HAP-1 (cell line): ENCODE data around the gene HTRA3.

Experiments used
- DNase-seq, 2 experiments: peaks; one replicate each; pipeline ENCODE4 v3.0.0-alpha.2; 2016 to 2020; ENCODE audit warnings: low spot score in 2 of 2
- H3K27me3 ChIP-seq: fragments of 250-450 bp; sonication (Bioruptor Pico); 2 replicates; pipeline ENCODE4 v1.5.1; 2020; ENCODE audit warnings: low read depth, mild to moderate bottlenecking, moderate library complexity
- H3K36me3 ChIP-seq: fragments of 250-450 bp; sonication (Bioruptor Pico); replicated peaks from 2 replicates; pipeline ENCODE4 v1.5.1; 2020; ENCODE audit warnings: mild to moderate bottlenecking
- H3K4me1 ChIP-seq: fragments of 250-450 bp; sonication (Bioruptor Pico); 2 replicates; pipeline ENCODE4 v1.5.1; 2020; ENCODE audit warnings: mild to moderate bottlenecking
- H3K4me3 ChIP-seq: fragments of 250-450 bp; sonication (Bioruptor Pico); 2 replicates; pipeline ENCODE4 v1.5.1; 2020; ENCODE audit warnings: mild to moderate bottlenecking, moderate library complexity
- H3K9me3 ChIP-seq: fragments of 250-450 bp; sonication (Bioruptor Pico); 2 replicates; pipeline ENCODE4 v1.5.1; 2020; ENCODE audit warnings: mild to moderate bottlenecking, moderate library complexity
- in situ Hi-C: fragments of 300-500 bp; cut with MboI; formaldehyde crosslinking; loops from 3 replicates; pipeline ENCODE4 v1.14.3; 2020; ENCODE audit warnings: low sequenced_read_pairs, inconsistent platforms, mixed read lengths

HTRA3 gene

DNA sequence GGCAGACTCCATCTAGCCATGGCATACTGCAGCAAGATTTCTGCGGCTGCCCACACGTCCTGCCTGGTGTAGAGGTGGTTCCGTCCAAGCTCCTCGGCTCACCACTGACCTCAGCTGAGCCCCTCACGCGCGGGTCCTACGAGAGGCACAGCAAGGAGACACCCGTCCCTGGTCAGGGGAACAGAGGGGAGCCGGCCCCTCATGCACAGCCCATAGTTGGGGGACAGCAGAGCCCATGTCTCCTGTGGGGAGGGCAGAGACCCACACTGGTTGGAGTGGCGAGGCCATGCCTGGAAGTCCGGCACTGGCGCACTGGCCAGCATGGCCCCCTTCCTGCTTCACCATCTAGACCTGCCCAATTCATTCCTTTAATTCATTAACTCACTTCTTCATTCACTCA is 80.8 kb downstream of the HTRA3 start:
- H3K27me3 ChIP-seq: no peaks in the 10 kb centered on the region
- no peaks in the 10 kb centered on the region for H3K4me1 ChIP-seq
- in situ Hi-C loops: no loop called here

DNA sequence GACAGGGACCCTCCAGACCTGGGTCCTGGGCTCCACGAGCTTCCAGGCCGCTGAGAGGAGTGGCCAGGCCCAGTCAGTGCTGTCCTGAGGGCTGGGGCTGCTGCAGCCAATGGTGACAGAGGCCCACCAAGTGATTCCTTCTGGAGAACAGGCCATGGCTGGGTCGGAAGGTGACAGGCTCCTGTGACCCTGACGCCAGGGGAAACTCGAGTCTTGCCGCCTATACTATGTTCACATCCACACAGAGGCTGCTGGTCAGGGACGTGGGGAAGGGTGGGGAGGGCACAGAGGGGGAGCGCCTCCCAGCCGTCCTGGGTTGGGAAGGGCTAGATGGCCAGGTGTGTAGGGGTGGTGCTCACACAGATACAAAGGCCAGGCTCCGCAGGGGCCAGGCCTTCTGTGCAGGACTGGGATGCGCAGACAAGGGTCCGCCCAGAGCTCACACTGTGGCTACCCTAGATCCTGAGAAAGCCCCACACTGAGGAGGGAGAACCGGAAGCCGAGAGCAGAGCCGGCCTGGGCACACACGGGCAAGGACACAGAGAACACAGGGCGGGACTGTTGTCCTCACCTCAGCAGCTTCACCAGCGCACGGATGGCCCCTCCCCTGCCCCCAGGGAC is 81.4 kb downstream of the HTRA3 start:
- no peaks in the 10 kb centered on the region for H3K4me1 ChIP-seq

More for the DNA sequence above, 80.8 kb downstream of the HTRA3 start:
- no peak for DNase-seq
- H3K9me3 ChIP-seq: no peaks in the 10 kb centered on the region; the same call in none of the 2 replicates
- no peak overlapping the region for H3K4me3 ChIP-seq
- H3K36me3 ChIP-seq: no peaks in the 10 kb centered on the region

DNA sequence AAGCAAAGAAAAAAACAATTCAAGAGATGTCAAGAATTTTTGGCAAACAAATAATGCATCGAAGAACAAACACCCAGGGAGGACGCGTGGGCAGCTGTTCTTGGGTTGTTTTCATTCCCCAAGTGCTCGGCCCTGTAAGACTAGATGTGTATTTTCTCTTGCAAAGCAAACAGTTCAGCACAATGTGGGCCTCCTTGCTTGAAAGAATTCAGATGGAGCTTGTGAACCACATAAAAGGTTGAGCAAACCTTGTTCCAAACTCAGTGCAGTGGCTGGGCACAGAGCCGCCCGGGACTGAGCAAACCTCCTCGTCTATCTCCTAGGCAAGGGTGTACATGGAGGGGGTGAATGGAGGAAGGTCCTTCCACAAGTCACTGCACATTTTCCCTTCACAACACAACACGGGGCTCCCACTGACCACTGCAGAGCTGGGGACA is 82.4 kb downstream of the HTRA3 start:
- Histone ChIP-seq H3K27me3 (no peaks in the 10 kb centered on the region), H3K4me3 (no peak overlapping the region), H3K4me1 (no peaks in the 10 kb centered on the region), H3K36me3 (no peaks in the 10 kb centered on the region), H3K9me3 (no peaks in the 10 kb centered on the region; the same call in none of the 2 replicates)
- DNase-seq: no peak
- in situ Hi-C loops: no loop called here

More for the DNA sequence above, 81.4 kb downstream of the HTRA3 start:
- no peak overlapping the region for H3K4me3 ChIP-seq
- DNase-seq: peak in 1 of 2 experiments; percentile 3
- no peaks in the 10 kb centered on the region; the same call in none of the 2 replicates for H3K9me3 ChIP-seq
- in situ Hi-C loops: no loop called here
- no peaks in the 10 kb centered on the region for H3K36me3 ChIP-seq
- no peaks in the 10 kb centered on the region for H3K27me3 ChIP-seq

DNA sequence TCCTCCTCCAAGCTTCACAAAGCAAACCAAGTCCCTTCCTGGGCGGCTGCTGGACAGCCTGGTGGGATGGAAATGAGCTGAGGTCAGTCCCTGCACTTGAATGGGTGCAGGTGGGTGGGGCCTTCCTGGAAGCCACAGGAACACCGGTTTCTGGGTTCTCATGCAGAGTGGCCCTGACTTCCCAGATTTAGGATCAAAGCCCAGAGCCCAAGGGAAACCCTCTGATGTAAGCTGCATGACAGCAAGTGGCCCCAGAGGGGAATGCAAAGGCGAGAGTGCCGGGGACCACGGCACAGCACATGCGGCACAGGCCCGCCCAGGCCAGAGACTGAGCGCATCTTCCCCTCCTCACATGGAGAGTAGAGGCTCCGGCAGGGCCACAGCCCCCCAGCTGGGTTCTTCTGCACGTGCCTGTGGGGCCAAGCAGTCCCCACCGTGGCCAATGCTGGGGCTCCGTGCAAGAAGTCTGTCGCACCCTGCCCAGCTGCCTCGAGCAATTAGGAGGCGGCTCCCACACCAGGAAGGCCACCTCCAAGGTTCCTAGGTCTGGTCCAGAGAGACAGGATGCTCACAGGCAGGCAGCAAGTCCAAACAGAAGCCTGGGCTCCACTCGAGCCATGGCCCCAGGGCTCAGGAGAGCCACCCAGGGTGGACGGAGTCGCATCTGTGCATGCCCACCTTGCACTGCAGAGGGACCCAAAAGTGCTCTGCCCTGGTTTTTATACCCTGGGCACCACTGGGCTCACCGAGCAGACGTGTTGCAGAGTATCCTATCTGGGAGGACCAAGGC is 83.0 kb downstream of the HTRA3 start:
- no peak for DNase-seq
- Histone ChIP-seq H3K9me3 (no peaks in the 10 kb centered on the region; the same call in none of the 2 replicates), H3K27me3 (no peaks in the 10 kb centered on the region), H3K4me1 (peaks cover 3% of the 10 kb centered on the region), H3K4me3 (no peak overlapping the region), H3K36me3 (no peaks in the 10 kb centered on the region)
- in situ Hi-C loops: no loop called here

DNA sequence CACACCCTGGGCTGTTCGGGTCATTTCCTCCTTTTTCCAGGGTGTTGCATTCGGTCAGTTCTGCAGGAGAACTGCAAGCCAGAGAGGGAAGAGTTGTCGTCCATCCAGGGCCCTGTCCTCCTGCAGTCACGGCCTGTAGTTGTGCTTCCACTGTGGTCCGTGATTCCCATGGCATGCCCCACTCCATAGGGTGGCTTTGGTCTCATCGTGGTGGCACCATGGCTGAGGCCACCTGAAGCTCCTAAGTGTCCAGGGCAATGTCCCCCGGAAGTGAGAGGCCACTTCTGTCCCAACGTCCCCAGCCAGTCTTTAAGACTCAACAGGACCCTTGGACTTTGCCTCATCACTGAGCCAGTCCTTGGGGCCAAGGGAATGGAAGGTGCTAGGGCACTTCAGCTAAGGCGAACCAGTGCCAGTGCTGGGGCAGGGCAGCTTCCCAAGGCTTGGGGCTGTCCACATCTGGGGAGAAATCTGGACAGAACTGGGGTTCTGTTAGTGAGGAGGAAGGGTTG is 83.7 kb downstream of the HTRA3 start:
- Histone ChIP-seq H3K27me3 (no peaks in the 10 kb centered on the region), H3K4me3 (no peak overlapping the region), H3K9me3 (no peaks in the 10 kb centered on the region; the same call in none of the 2 replicates), H3K36me3 (no peaks in the 10 kb centered on the region), H3K4me1 (peaks cover 8% of the 10 kb centered on the region)
- in situ Hi-C loops: no loop called here
- DNase-seq: no peak

DNA sequence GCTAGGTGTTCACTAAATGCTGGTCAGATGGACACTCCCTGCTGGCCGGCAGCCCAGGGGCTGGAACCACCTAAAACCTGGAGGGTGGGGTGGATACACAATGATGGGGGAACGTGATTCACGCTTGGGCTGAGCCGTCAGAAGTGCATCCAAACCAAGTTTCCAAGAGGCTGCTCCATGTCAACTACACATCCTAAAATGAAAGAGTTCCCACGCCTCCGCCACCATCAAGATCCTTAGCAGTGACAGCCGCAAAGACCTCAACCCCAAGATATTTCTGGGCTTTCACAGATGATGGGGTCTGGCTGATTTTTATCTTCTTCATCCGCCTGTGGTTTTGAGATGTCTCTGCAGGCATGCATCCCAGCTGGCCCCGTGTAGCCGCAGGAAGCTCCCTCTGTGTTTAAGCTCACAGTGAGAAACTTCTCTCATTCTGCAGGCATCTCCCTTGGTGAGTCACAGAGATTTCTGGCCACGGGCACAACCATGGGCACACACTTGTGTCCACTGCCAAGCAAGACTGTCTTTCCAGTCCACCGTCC is 84.4 kb downstream of the HTRA3 start:
- DNase-seq: no peak
- H3K36me3 ChIP-seq: no peaks in the 10 kb centered on the region
- no peak overlapping the region for H3K4me3 ChIP-seq
- peaks cover 3% of the 10 kb centered on the region for H3K9me3 ChIP-seq
- peaks cover 14% of the 10 kb centered on the region for H3K4me1 ChIP-seq
- no peaks in the 10 kb centered on the region for H3K27me3 ChIP-seq
- in situ Hi-C loops: no loop called here

DNA sequence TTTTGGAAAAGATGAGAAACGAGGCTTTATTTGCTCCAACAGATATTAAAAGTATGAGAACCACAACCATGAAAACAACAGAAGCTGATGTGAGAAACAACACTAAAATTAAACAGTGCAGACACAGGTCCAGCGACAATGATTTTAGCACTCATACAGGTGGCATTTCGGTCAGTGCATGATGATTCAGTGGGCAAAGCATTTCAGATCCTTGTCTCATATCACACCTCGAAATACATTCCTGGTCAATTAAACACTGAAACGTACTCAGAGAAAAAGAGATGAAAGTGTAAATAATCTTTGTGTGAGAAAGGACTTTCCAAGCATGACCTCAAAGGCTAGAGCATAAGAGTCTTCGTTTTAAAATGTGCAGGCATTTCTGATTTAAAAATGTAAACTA is 85.8 kb downstream of the HTRA3 start:
- Histone ChIP-seq H3K27me3 (no peaks in the 10 kb centered on the region), H3K9me3 (peaks cover 4% of the 10 kb centered on the region), H3K4me1 (peaks cover 22% of the 10 kb centered on the region), H3K4me3 (no peak overlapping the region), H3K36me3 (no peaks in the 10 kb centered on the region)
- DNase-seq: no peak
- in situ Hi-C loops: no loop called here

DNA sequence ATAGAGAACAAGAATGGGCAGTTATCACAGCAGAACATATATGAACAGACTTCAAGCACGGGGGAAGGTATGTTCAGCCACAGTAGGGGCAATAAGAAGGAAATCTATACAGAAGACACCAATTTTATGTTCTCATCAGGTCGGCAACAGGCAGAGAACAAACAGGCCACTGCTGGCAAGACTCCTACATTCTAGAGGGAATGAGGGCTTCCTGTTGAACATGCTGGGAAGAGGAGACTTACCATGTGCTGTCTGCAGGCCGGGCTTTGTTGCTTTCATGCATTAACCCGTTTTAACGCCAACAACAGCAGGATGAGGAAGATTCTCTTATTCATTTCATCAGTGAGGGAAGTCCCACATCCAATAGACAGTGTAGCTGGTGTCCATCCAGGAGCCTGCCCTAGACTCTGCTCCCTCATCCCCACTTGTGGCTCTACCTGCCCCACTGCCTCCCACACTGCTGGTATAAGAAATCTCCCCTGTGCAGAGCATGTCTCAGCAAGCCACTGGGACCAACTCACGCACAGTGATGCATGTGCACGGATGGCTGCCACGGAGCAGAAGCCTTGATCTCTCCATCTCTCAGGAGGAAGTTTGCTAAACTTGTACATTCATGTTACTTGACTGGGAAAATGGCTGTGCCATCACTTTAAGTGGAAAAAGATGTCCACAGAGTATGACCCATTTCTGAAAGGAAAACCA is 86.5 kb downstream of the HTRA3 start:
- Histone ChIP-seq H3K27me3 (no peaks in the 10 kb centered on the region), H3K4me1 (peaks cover 22% of the 10 kb centered on the region), H3K4me3 (no peak overlapping the region), H3K36me3 (no peaks in the 10 kb centered on the region), H3K9me3 (peaks cover 4% of the 10 kb centered on the region)
- DNase-seq: no peak
- in situ Hi-C loops: no loop called here
